AG10803 (cell line): ENCODE results near the gene ABHD10.

Source experiments
- DNase-seq: peaks from one replicate; pipeline ENCODE4 v3.0.0; 2010; ENCODE audit warnings: low read depth
- H3K4me3 ChIP-seq: 2 replicates; pipeline ENCODE4 v1.5.1; 2011; ENCODE audit warnings: mild to moderate bottlenecking, low read length, control low read depth
- TF ChIP-seq, protein P1 (sequence below): conservative IDR thresholded peaks from 2 replicates; pipeline ENCODE4 v1.5.1; 2011; ENCODE audit warnings: mild to moderate bottlenecking, low read length, control low read depth, inconsistent platforms

The ABHD10 gene

DNA sequence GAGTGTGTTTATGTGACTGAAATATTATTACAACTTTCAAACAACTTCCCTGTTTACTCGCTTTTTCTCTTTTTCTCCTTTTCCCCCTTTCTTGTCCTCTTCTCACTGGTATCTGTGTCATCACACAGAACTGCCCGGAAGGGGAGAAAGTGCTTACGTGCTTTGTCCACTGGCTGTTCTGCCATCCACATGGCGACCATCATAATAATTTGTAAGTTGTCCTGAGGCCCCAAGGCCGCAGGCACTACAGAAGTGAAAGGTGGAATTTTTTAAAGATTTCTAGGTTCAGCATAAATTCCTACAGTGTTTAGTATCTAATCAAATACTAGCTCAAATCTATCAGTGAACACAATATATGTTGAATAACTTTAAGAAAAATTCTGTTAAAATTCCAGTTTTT is 26.7 kb upstream of the ABHD10 start:
- no peak overlapping the region for H3K4me3 ChIP-seq
- TF ChIP-seq, protein P1, sequence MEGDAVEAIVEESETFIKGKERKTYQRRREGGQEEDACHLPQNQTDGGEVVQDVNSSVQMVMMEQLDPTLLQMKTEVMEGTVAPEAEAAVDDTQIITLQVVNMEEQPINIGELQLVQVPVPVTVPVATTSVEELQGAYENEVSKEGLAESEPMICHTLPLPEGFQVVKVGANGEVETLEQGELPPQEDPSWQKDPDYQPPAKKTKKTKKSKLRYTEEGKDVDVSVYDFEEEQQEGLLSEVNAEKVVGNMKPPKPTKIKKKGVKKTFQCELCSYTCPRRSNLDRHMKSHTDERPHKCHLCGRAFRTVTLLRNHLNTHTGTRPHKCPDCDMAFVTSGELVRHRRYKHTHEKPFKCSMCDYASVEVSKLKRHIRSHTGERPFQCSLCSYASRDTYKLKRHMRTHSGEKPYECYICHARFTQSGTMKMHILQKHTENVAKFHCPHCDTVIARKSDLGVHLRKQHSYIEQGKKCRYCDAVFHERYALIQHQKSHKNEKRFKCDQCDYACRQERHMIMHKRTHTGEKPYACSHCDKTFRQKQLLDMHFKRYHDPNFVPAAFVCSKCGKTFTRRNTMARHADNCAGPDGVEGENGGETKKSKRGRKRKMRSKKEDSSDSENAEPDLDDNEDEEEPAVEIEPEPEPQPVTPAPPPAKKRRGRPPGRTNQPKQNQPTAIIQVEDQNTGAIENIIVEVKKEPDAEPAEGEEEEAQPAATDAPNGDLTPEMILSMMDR = no peak

DNA sequence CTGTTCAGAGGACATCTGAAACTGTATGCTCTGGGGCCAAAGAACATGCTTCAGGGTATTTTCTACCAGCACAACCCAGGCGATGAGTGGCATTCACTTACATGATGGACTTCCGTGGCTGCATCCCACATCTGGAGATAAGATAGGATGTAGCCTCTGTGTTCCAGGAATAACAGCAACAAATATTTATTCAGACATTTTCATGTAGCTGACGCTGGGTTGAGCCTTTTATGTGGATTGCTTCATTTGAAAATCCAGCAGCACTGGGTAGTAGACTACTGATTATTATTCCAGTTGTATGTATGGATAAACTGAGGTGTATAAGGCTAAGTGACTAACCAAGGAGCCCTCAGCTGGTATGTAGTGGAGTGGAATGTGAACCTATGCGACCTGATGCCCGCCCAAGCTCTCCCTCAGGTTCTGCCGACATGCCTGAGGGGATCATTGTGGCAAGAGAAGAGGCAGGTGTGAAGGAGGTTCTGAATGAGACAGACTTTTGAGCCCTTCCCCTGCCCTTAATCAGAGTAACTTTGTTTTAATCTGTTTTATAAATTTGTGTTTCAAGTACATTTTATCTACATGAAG is 25.9 kb upstream of the ABHD10 start:
- no peak for DNase-seq
- TF ChIP-seq, protein P1 = no peak
- no peak overlapping the region for H3K4me3 ChIP-seq

More for the DNA sequence above, 26.7 kb upstream of the ABHD10 start:
- DNase-seq = no peak

DNA sequence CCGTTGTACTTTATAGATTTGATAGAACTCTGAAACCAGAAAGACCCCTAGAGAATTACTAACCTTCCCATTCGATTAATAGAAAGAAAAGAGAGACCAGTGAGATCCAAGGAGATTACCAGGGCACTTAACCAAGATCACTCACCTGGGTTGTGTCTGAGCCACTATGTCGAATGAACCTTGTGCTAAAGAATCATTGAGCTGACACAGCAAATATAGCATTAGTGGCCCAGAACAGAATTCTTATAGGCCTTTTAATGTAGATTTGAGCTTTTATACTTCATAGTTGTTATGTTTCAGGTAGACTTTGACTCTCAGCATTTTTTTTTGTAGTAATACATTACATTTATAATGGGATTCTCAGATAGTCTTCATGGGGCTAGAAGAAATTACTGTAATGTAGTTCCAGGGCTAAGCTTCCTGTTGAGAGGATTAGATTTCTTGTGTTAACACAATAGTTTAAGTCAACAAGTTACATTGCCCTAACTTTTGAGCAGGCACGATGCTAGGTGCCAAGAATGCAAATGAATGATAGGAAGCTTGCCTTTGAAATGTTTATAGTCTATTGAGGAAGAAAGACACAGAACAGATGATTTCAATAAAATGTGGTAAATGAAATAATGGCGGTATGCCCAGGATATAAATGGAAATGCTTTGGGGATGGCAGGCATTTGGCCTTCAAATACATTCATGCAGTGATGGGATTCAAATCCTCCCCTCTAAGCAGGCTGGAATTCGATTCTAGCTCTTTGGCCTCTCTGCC is 24.4 kb upstream of the ABHD10 start:
- H3K4me3 ChIP-seq = no peak overlapping the region
- DNase-seq = peak; percentile 93
- TF ChIP-seq, protein P1 = no peak

DNA sequence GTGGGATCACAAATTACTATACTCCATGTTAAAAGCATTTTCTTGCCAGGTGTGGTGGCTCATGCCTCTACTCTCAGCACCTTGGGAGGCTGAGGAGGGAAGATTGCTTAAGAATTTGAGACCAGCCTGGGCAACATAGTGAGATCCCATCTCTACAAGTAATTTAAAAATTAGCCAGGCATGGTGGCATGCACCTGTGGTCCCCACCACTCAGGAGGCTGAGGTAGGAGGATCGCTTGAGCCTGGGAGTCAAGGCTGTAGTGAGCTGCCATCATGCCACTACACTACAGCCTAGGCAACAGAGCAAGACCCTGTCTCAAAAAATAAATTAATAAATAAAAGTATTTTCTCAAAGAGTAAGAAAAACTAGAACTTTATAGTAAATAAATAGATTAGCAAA is 22.9 kb upstream of the ABHD10 start:
- H3K4me3 ChIP-seq = no peak overlapping the region
- DNase-seq = no peak
- TF ChIP-seq, protein P1 = no peak

GRCh38 chr3:111956449-111956848 is 22.4 kb upstream of the ABHD10 start:
- H3K4me3 ChIP-seq = no peak overlapping the region
- DNase-seq = no peak
- TF ChIP-seq, protein P1 = no peak

GRCh38 chr3:111956995-111957734 is 21.7 kb upstream of the ABHD10 start:
- TF ChIP-seq, protein P1 = no peak
- no peak overlapping the region for H3K4me3 ChIP-seq
- no peak for DNase-seq
